GM12878 (cell line): ENCODE measurements around the gene RND1. TPM values are rescaled to one million over a fixed set of nuclear protein-coding genes. Genes with fewer than 3 reads are reported as not detected.

Experiments
- ATAC-seq: fragments of 200-7000 bp; cut with Tn5 transposase; 3 replicates; pipeline ENCODE4 v1.9.1; 2020; ENCODE audit warnings: mild to moderate bottlenecking, moderate library complexity
- BruUV-seq: library from RNA; stranded (reverse); fragments of 400-500 nt; replicated peaks from 2 replicates; lab custom pipeline; 2021; lab: Mats Ljungman, UMichigan
- CTCF ChIA-PET: fragments of 300-600 bp; sonication (Branson Sonifier 250); formaldehyde crosslinking; extraction: SDS; loops from one replicate; lab custom pipeline; 2021; ENCODE audit warnings: inconsistent platforms; lab: Yijun Ruan, JAX
- POLR2A ChIA-PET: fragments of 350-600 bp; formaldehyde crosslinking; extraction: SDS; loops from one replicate; lab custom pipeline; 2021; ENCODE audit warnings: inconsistent platforms; lab: Charles Lee
- RAD21 ChIA-PET: fragments of 300-600 bp; sonication (Branson Sonifier 250); formaldehyde crosslinking; loops from one replicate; lab custom pipeline; 2023; ENCODE audit warnings: antibody characterized with exemption; ENCODE audit not compliant: unreplicated experiment; lab: Charles Lee
- SMC1A ChIA-PET: fragments of 300-600 bp; sonication (Branson Sonifier 250); formaldehyde crosslinking; loops from one replicate; lab custom pipeline; 2023; ENCODE audit not compliant: unreplicated experiment, uncharacterized antibody; lab: Charles Lee
- DNase-seq: peaks from one replicate; pipeline ENCODE4 v3.0.0-alpha.2; 2011; ENCODE audit warnings: low read depth, low spot score
- FAIRE-seq: peaks from 3 replicates; lab custom pipeline; 2011; peaks lifted over from hg19 to GRCh38; lab: Jason Lieb, UNC
- H2AFZ ChIP-seq: 2 replicates; pipeline ENCODE4 v1.6.0; 2011; ENCODE audit warnings: low read depth, low read length, control low read depth; ENCODE audit not compliant: control insufficient read depth
- H3K27ac ChIP-seq: 2 replicates; pipeline ENCODE4 v1.5.1; 2011; ENCODE audit warnings: control low read depth; ENCODE audit not compliant: control insufficient read depth, insufficient read depth
- H3K27me3 ChIP-seq, 2 experiments: replicated peaks in 1 of 2; 2 replicates each; pipeline versions ENCODE4 v1.6.0 to v1.6.1; 2011; ENCODE audit warnings: low read length in 1 of 2; ENCODE audit not compliant: control insufficient read depth in 2 of 2, insufficient read depth in 2 of 2
- H3K36me3 ChIP-seq, 2 experiments: 2 replicates each; pipeline ENCODE4 v1.5.1; 2011; ENCODE audit warnings: low read length in 1 of 2; ENCODE audit not compliant: control insufficient read depth in 2 of 2, insufficient read depth in 2 of 2
- H3K4me1 ChIP-seq: 2 replicates; pipeline ENCODE4 v1.6.1; 2011; ENCODE audit warnings: mild to moderate bottlenecking, low read length, moderate library complexity, mixed read lengths; ENCODE audit not compliant: control insufficient read depth, insufficient read depth
- H3K4me2 ChIP-seq: 2 replicates; pipeline ENCODE4 v1.6.0; 2011; ENCODE audit warnings: control low read depth; ENCODE audit not compliant: control insufficient read depth, insufficient read depth
- H3K4me3 ChIP-seq: fragments of 200-600 bp; sonication (generic); 2 replicates; pipeline ENCODE4 v1.5.1; 2016
- H3K79me2 ChIP-seq: 2 replicates; pipeline ENCODE4 v1.6.0; 2011; ENCODE audit warnings: low read length; ENCODE audit not compliant: control insufficient read depth, insufficient read depth
- H3K9ac ChIP-seq: 2 replicates; pipeline ENCODE4 v1.8.0; 2011; ENCODE audit warnings: low read length, control low read depth, mixed read lengths; ENCODE audit not compliant: control insufficient read depth, insufficient read depth
- H3K9me3 ChIP-seq: replicated peaks from 3 replicates; pipeline ENCODE4 v1.5.1; 2011; ENCODE audit warnings: mild to moderate bottlenecking, low read length; ENCODE audit not compliant: control insufficient read depth, insufficient read depth
- H4K20me1 ChIP-seq: 2 replicates; pipeline ENCODE4 v1.6.0; 2011; ENCODE audit not compliant: control insufficient read depth, insufficient read depth
- ATF7 ChIP-seq: fragments of 450-650 bp; IDR thresholded peaks from 2 replicates; pipeline ENCODE4 v1.6.1; 2016; ENCODE audit warnings: low read depth, mild to moderate bottlenecking
- BCL11A ChIP-seq: IDR thresholded peaks from 2 replicates; pipeline ENCODE4 v1.6.1; 2011; ENCODE audit warnings: low read depth, low read length
- BHLHE40 ChIP-seq, 2 experiments: fragments of 450-650 bp in 1 of 2; IDR thresholded peaks; 2 replicates each; pipeline ENCODE4 v1.6.1; 2011 to 2017; ENCODE audit warnings: low read depth in 2 of 2, borderline replicate concordance in 1 of 2, improper control_type of control experiment in 1 of 2, low read length in 1 of 2, mild to moderate bottlenecking in 1 of 2
- CREB1 ChIP-seq: IDR thresholded peaks from 2 replicates; pipeline ENCODE4 v1.6.1; 2012; ENCODE audit warnings: low read depth, mild to moderate bottlenecking, inconsistent platforms
- HDAC2 ChIP-seq: fragments of 200-600 bp; sonication (generic); IDR thresholded peaks from 2 replicates; pipeline ENCODE4 v1.6.1; 2017
- MEF2B ChIP-seq: fragments of 450-650 bp; IDR thresholded peaks from 2 replicates; pipeline ENCODE4 v1.6.1; 2018; ENCODE audit warnings: mild to moderate bottlenecking, moderate library complexity; ENCODE audit not compliant: partially characterized antibody, poor library complexity, severe bottlenecking
- POU2F2 ChIP-seq: IDR thresholded peaks from 3 replicates; pipeline ENCODE4 v1.6.1; 2011; ENCODE audit warnings: low read depth, mild to moderate bottlenecking, low read length, borderline replicate concordance
- SPI1 ChIP-seq: IDR thresholded peaks from 2 replicates; pipeline ENCODE4 v1.6.1; 2011; ENCODE audit warnings: low read depth, mild to moderate bottlenecking, low read length, moderate library complexity, borderline replicate concordance; ENCODE audit not compliant: insufficient read depth
- WGBS: methylation state at CpG from one replicate; pipeline ENCODE4 v1.1.6; 2016; ENCODE audit warnings: low lambda C conversion rate; ENCODE audit not compliant: insufficient replicate concordance, insufficient coverage; ENCODE audit errors: missing lambda C conversion rate; 5-methylcytosine and 5-hydroxymethylcytosine counted together
- in situ Hi-C: fragments of 300-500 bp; cut with MboI; formaldehyde crosslinking; loops from 9 replicates; pipeline ENCODE4 v1.14.3; 2018; ENCODE audit warnings: mixed read lengths
- intact Hi-C: fragments of 100-400 bp; cut with micrococcal nuclease; formaldehyde crosslinking; loops from one replicate; pipeline ENCODE4 v1.14.2; 2022; ENCODE audit not compliant: unreplicated experiment
- polyA plus RNA-seq, 11 experiments: library from polyadenylated mRNA; depleted of rRNA in 4 of 11; unstranded in 6 of 11; stranded (reverse) in 5 of 11; fragments of >200 nt; fragmentation: Nextera tagmentation in 4 of 11; fragmentation: Illumina TruSeq in 1 of 11; extraction: Ambion mirVana in 4 of 11; extraction: Trizol in 1 of 11; gene quantifications; 1 replicate in 1 of 11; 2 replicates in 10 of 11; pipeline versions ENCODE4 v1.2.1 to v1.2.3, GENCODE V29; 2011 to 2016; ENCODE audit warnings: inconsistent platforms in 2 of 11, missing spikeins in 2 of 11, low read depth in 1 of 11
- total RNA-seq, 4 experiments: library from RNA; depleted of rRNA in 3 of 4; stranded (reverse); fragments of >200 nt in 3 of 4; fragmentation: Illumina TruSeq in 1 of 4; extraction: Trizol in 1 of 4; gene quantifications; 2 replicates each; pipeline versions ENCODE4 v1.2.1 to v1.2.3, GENCODE V29; 2013 to 2021
- TF ChIP-seq, protein P1 (sequence below): fragments of 450-650 bp; IDR thresholded peaks from 2 replicates; pipeline ENCODE4 v1.6.1; 2017; ENCODE audit warnings: low read depth, mild to moderate bottlenecking, moderate library complexity

The RND1 gene
- total and polyA plus RNA-seq, 10 of the 15 experiments (the other 5 are each of a cell fraction or from before 2014, with no cell fraction given) = 0.24 to 5.1 (median 1.5) TPM

DNA sequence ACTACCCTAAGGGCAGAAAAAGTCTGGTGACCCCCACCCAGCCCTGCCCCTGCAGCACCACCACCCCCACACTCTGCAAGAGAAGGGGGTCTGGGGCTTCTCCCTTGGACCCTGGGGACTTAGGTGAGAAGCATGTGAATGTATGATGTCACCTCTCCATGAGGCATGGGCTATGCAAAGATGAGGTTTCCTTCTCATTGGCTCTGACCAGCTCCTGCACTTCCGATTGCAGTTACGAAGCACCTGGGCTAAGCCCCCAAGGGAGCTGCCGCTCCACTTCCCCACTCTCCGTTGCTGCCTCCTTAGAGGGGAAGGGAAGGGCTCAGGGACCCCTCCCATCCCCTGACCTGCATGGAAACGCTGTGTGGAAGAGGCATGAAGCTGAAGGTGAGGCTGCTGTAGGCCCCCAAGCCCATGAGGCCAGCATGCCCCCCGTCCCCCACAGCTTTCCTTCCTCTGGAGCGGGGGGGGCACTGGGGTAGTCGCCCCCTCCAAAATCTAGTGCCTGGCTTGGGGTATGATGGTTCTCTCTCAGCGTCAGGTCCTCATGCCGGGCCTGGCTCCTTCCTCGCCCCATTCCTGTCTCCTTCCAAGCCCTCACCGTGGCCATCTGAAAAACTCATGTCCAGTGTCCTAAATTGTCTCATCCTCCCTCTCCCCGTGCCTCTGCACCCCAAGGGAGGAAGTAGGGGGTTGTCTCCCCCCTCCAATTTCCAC lies 8.2 kb downstream of the RND1 start:
- ATAC-seq = peak; percentile 58
- no peak overlapping the region for H3K4me3 ChIP-seq
- WGBS = 38% methylated on average over 13 of the region's 13 CpGs
- H3K4me2 ChIP-seq = no peak overlapping the region
- H4K20me1 ChIP-seq = no peaks in the 10 kb centered on the region
- DNase-seq = no peak
- CTCF ChIA-PET = interaction anchor here (0.9 to 9.2 kb wide), 14 partner anchors 8 to 153 kb away, joined by 3 to 135 read pairs (median 6); partner anchors contain the start of genes RND1 and WNT1
- H3K36me3 ChIP-seq = peaks cover 0 to 3% of the 10 kb centered on the region in 2 experiments; a peak in 2 of 4 replicates
- POLR2A ChIA-PET = interaction anchor here (0.7 to 3.6 kb wide), 8 partner anchors 8 to 83 kb away, joined by 3 to 28 read pairs (median 4); partner anchors contain the start of genes FKBP11 and RND1
- peaks cover 3% of the 10 kb centered on the region; the same call in 1 of the 2 replicates for H3K4me1 ChIP-seq
- no peak overlapping the region for H2AFZ ChIP-seq
- H3K9ac ChIP-seq = no peak overlapping the region
- intact Hi-C loops = no loop called here
- BruUV-seq = no TSS peak
- in situ Hi-C loops = no loop called here
- no peak overlapping the region for H3K27ac ChIP-seq
- SMC1A ChIA-PET = interaction anchor here (0.6 to 2.3 kb wide), 9 partner anchors 7 to 70 kb away, joined by 3 to 24 read pairs (median 3); no protein-coding TSS in a partner anchor
- H3K79me2 ChIP-seq = no peaks in the 10 kb centered on the region; the same call in 1 of the 2 replicates
- no peaks in the 10 kb centered on the region for H3K9me3 ChIP-seq
- no peak for FAIRE-seq
- no peaks in the 10 kb centered on the region for H3K27me3 ChIP-seq
- TF ChIP-seq SPI1 (peak; percentile 48; the same call in 1 of the 2 replicates), HDAC2 (no peak), BHLHE40 (IDR thresholded peaks at IDR 0.05; ENCODE audit: borderline replicate concordance in 1 of 2, low read depth in 2 of 2, low read length in 1 of 2) (peak in 1 of 2 experiments; percentile 57; a peak in 2 of 4 replicates), ATF7 (peak; percentile 94), CREB1 (0 out of 2 replicates have a peak, but pooled peaks have one; percentile 22), BCL11A (no peak), POU2F2 (peak; percentile 77; the same call in 2 of the 3 replicates), MEF2B (peak; percentile 86)
- TF ChIP-seq, protein P1, sequence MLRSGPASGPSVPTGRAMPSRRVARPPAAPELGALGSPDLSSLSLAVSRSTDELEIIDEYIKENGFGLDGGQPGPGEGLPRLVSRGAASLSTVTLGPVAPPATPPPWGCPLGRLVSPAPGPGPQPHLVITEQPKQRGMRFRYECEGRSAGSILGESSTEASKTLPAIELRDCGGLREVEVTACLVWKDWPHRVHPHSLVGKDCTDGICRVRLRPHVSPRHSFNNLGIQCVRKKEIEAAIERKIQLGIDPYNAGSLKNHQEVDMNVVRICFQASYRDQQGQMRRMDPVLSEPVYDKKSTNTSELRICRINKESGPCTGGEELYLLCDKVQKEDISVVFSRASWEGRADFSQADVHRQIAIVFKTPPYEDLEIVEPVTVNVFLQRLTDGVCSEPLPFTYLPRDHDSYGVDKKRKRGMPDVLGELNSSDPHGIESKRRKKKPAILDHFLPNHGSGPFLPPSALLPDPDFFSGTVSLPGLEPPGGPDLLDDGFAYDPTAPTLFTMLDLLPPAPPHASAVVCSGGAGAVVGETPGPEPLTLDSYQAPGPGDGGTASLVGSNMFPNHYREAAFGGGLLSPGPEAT = 0 out of 2 replicates have a peak, but pooled peaks have one; percentile 26
- RAD21 ChIA-PET = interaction anchor here (0.7 to 7.2 kb wide), 3 partner anchors 31 to 239 kb away, joined by 4 to 167 read pairs (median 4); no protein-coding TSS in a partner anchor
